PC-9 (cell line): ENCODE measurements around the gene CD99L2.

Experiments
- CTCF ChIP-seq: fragments of 200-600 bp; sonication (generic); conservative IDR thresholded peaks from 2 replicates; pipeline ENCODE4 v1.6.1; 2017; ENCODE audit warnings: mixed run types, antibody characterized with exemption, mild to moderate bottlenecking, moderate library complexity
- EZH2 ChIP-seq: fragments of 200-600 bp; sonication (generic); IDR thresholded peaks from 2 replicates; pipeline ENCODE4 v1.8.0; 2017; ENCODE audit warnings: antibody characterized with exemption, low read depth

- TF ChIP-seq EZH2 (no peak), CTCF (no peak)
These were observed 136.0 kb downstream of the CD99L2 start for GRCh38 chrX:150762258-150763165.
